A673 (cell line): ENCODE measurements around the gene GMIP.

ENCODE experiments used
- CTCF ChIP-seq: fragments of 300-800, 200-600 bp; sonication (generic); conservative IDR thresholded peaks from 2 replicates; pipeline ENCODE4 v1.5.1; 2017; ENCODE audit warnings: low read depth, mild to moderate bottlenecking, antibody characterized with exemption, low read length, moderate library complexity, mixed read lengths
- EZH2 ChIP-seq: fragments of 200-600 bp; sonication (generic); IDR thresholded peaks from 2 replicates; pipeline ENCODE4 v1.6.1; 2017; ENCODE audit warnings: borderline replicate concordance, low read depth, mild to moderate bottlenecking, mixed read lengths, antibody characterized with exemption, low read length; ENCODE audit not compliant: poor library complexity, severe bottlenecking

- TF ChIP-seq CTCF (no peak), EZH2 (no peak)
These were observed 37.4 kb downstream of the GMIP start for GRCh38 chr19:19606021-19606420.
